Large intestine (tissue), 3 donors: ENCODE results near the gene YBX2. TPM values are rescaled to one million over a fixed set of nuclear protein-coding genes. Genes with fewer than 3 reads are reported as not detected.
A peak's percentile ranks its signal among the peaks of the same experiment; 100 is the strongest.

ENCODE experiments used
- DNase-seq, 2 donors: peaks; one replicate each; pipeline versions ENCODE4 v3.0.0 to v3.0.0-alpha.2; 2013
- H3K27ac ChIP-seq: one replicate; pipeline ENCODE4 v1.5.1; 2013; ENCODE audit warnings: low read length
- H3K27me3 ChIP-seq: 2 replicates; pipeline ENCODE4 v1.6.1; 2013; ENCODE audit warnings: low read length; ENCODE audit not compliant: control insufficient read depth, insufficient read depth
- H3K36me3 ChIP-seq: 2 replicates; pipeline ENCODE4 v1.6.1; 2013; ENCODE audit warnings: low read length; ENCODE audit not compliant: control insufficient read depth, insufficient read depth
- H3K4me1 ChIP-seq: one replicate; pipeline ENCODE4 v1.6.1; 2013; ENCODE audit warnings: low read length; ENCODE audit not compliant: control insufficient read depth, insufficient read depth
- H3K4me3 ChIP-seq: one replicate; pipeline ENCODE4 v1.5.1; 2013; ENCODE audit warnings: low read length
- H3K9me3 ChIP-seq: one replicate; pipeline ENCODE4 v1.6.1; 2013; ENCODE audit warnings: mild to moderate bottlenecking, low read depth, low read length, moderate library complexity; ENCODE audit not compliant: control insufficient read depth
- WGBS: methylation state at CpG from one replicate; pipeline ENCODE4 v1.1.5; 2013; ENCODE audit warnings: low lambda C conversion rate; ENCODE audit not compliant: insufficient coverage; 5-methylcytosine and 5-hydroxymethylcytosine counted together
- polyA plus RNA-seq: library from polyadenylated mRNA; unstranded; fragments of 120-200 nt; gene quantifications from one replicate; pipeline ENCODE4 v1.2.1, GENCODE V29; 2013

The YBX2 gene
- polyA plus RNA-seq, 1 donor = 2.8 TPM

- Histone ChIP-seq H3K27me3 (peaks cover 16% of the 10 kb centered on the region), H3K4me3 (no peak overlapping the region), H3K27ac (no peak overlapping the region), H3K9me3 (peaks cover 4% of the 10 kb centered on the region), H3K4me1 (peaks cover 18% of the 10 kb centered on the region), H3K36me3 (no peaks in the 10 kb centered on the region)
- WGBS = no CpG with 5 or more reads among the region's 12 CpGs
- DNase-seq = no peak
Observed at GRCh38 chr17:7285679-7286078, 8.8 kb downstream of the YBX2 start.

DNA sequence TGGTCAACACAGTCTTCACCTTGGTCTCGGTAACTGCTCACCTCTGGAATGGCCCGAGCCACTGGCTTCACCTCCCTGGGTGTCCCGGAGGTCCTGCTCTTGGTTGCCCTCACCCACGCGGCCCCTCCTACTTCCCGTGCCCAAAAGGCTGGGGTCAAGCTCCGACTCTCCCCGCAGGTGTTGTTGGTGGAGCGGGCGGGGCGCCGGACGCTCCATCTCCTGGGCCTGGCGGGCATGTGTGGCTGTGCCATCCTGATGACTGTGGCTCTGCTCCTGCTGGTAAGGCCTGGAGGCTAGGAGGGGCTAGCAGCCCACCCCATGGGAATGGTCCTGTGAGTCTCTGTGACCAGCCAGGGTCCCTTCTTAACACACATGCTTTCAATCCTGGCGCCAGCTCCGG is 9.5 kb downstream of the YBX2 start:
- Histone ChIP-seq H3K4me3 (no peak overlapping the region), H3K36me3 (no peaks in the 10 kb centered on the region), H3K4me1 (peaks cover 22% of the 10 kb centered on the region), H3K9me3 (peaks cover 4% of the 10 kb centered on the region), H3K27me3 (peaks cover 16% of the 10 kb centered on the region), H3K27ac (no peak overlapping the region)
- DNase-seq = no peak
- no CpG with 5 or more reads among the region's 16 CpGs for WGBS

GRCh38 chr17:7283471-7284216 is 10.8 kb downstream of the YBX2 start:
- peaks cover 34% of the 10 kb centered on the region for H3K4me1 ChIP-seq
- no CpG with 5 or more reads among the region's 18 CpGs for WGBS
- no peaks in the 10 kb centered on the region for H3K36me3 ChIP-seq
- H3K27ac ChIP-seq = no peak overlapping the region
- DNase-seq = no peak
- H3K9me3 ChIP-seq = peaks cover 4% of the 10 kb centered on the region
- peaks cover 16% of the 10 kb centered on the region for H3K27me3 ChIP-seq
- H3K4me3 ChIP-seq = no peak overlapping the region

DNA sequence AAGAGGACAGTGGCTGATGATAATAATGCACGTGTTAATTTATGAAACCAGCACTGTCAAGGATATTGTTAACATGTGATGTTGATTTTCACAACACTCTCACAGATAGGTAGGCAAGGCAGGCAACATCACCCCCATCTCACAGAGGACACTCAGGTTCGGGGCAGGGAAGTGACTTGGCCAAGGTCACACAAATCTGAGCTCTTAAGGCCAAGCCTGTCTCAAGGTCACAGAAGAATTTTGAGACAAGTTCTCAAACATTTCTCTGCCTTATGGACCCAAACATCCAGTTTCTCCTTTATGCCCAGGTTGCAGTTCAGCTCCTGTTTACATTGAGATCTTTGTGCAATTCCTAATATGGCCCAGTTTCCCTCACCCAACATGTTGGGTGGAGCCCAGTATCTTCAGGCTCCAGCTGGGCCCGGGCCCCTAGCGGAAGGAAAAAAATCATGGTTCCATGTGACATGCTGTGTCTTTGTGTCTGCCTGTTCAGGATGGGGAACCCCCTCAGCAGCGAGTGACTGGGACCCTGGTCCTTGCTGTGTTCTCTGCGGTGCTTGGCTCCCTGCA is 11.6 kb downstream of the YBX2 start:
- Histone ChIP-seq H3K4me1 (peaks cover 34% of the 10 kb centered on the region), H3K9me3 (peaks cover 4% of the 10 kb centered on the region), H3K4me3 (no peak overlapping the region), H3K36me3 (no peaks in the 10 kb centered on the region), H3K27ac (no peak overlapping the region), H3K27me3 (peaks cover 16% of the 10 kb centered on the region)
- DNase-seq = peak in 1 of 2 donors; percentile 13
- WGBS = no CpG with 5 or more reads among the region's 6 CpGs

DNA sequence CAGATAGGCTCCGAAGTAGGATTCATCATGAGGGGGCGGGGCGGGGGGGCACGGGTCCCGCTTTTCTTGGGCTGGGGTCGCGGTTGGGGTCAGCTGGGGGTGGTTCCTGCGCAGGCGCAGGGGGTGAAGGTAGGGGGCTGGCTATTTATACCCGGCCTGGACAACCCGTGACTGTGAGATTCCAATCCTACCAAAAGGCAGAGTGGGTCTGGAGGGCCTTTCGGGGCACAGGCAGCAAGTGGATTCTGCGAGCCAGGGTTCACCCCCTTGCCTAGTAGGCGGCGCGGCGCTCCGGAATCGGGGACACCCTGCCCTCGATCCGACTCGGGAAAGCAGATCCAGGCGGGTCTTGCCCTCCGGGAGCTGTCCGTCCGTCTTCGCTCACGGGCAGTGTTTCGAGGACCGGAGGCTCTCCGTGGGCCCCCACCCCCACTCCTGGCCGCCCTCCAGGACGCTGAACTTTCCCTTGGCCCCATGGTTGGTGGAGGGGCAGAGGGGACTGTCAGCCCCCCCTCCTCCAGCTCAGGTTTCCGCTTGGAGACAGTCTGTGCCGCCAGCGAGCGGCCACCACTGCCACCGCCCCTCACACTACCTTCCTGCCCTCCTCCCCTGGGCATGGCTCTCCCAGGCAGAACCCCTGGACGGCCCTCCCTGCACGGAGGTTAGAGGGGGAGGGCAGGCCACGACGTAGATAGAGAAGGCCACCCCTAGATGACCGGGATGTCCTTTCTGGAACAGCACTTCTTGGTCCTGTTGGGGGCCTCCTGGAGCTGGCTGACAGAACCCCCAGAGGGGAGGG is 12.3 kb downstream of the YBX2 start:
- H3K27me3 ChIP-seq = peaks cover 16% of the 10 kb centered on the region
- no peaks in the 10 kb centered on the region for H3K36me3 ChIP-seq
- H3K9me3 ChIP-seq = peaks cover 4% of the 10 kb centered on the region
- no peak overlapping the region for H3K27ac ChIP-seq
- H3K4me3 ChIP-seq = peak overlapping the region; percentile 46
- WGBS = no CpG with 5 or more reads among the region's 43 CpGs
- peaks cover 34% of the 10 kb centered on the region for H3K4me1 ChIP-seq
- peak; percentile 15 to 22 for DNase-seq

DNA sequence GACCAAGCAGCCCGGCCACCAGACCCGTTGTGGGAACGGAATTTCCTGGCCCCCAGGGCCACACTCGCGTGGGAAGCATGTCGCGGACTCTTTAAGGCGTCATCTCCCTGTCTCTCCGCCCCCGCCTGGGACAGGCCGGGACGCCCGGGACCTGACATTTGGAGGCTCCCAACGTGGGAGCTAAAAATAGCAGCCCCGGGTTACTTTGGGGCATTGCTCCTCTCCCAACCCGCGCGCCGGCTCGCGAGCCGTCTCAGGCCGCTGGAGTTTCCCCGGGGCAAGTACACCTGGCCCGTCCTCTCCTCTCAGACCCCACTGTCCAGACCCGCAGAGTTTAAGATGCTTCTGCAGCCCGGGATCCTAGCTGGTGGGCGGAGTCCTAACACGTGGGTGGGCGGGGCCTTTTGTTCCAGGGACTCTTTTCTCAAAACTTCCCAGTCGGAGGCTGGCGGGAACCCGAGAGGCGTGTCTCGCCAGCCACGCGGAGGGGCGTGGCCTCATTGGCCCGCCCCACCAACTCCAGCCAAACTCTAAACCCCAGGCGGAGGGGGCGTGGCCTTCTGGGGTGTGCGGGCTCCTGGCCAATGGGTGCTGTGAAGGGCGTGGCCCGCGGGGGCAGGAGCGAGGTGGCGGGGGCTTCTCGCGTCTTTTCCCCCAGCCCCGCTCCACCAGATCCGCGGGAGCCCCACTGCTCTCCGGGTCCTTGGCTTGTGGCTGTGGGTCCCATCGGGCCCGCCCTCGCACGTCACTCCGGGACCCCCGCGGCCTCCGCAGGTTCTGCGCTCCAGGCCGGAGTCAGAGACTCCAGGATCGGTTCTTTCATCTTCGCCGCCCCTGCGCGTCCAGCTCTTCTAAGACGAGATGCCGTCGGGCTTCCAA is 13.1 kb downstream of the YBX2 start, which contains the start of gene SLC2A4:
Gene SLC2A4, plus strand, starts transcription at position 645 of the 879 bp plus-strand sequence. Its CDS starts 217 bp downstream, at position 862.
- H3K27me3 ChIP-seq = peaks cover 16% of the 10 kb centered on the region
- H3K4me1 ChIP-seq = peaks cover 34% of the 10 kb centered on the region
- WGBS = no CpG with 5 or more reads among the region's 71 CpGs
- peak; percentile 92 to 94 for DNase-seq
- H3K36me3 ChIP-seq = no peaks in the 10 kb centered on the region
- H3K9me3 ChIP-seq = peaks cover 4% of the 10 kb centered on the region
- peak within 1 kb of the TSS; percentile 46 for H3K4me3 ChIP-seq
- peak within 1 kb of the TSS; percentile 10 for H3K27ac ChIP-seq

GRCh38 chr17:7280519-7281073 is 13.8 kb downstream of the YBX2 start:
- peaks cover 16% of the 10 kb centered on the region for H3K27me3 ChIP-seq
- peaks cover 4% of the 10 kb centered on the region for H3K9me3 ChIP-seq
- H3K4me3 ChIP-seq = peak overlapping the region; percentile 46
- peaks cover 34% of the 10 kb centered on the region for H3K4me1 ChIP-seq
- WGBS = no CpG with 5 or more reads among the region's 29 CpGs
- peak overlapping the region; percentile 10 for H3K27ac ChIP-seq
- H3K36me3 ChIP-seq = no peaks in the 10 kb centered on the region
- peak; percentile 68 to 81 for DNase-seq

GRCh38 chr17:7279448-7279847 is 15.0 kb downstream of the YBX2 start:
- H3K4me3 ChIP-seq = no peak overlapping the region
- H3K27ac ChIP-seq = peak overlapping the region; percentile 49
- H3K36me3 ChIP-seq = no peaks in the 10 kb centered on the region
- peaks cover 16% of the 10 kb centered on the region for H3K27me3 ChIP-seq
- H3K9me3 ChIP-seq = peaks cover 4% of the 10 kb centered on the region
- peaks cover 34% of the 10 kb centered on the region for H3K4me1 ChIP-seq
- 20% methylated on average over 1 of the region's 8 CpGs for WGBS
- DNase-seq = peak; percentile 61 to 85

- Histone ChIP-seq H3K27me3 (peaks cover 20% of the 10 kb centered on the region), H3K4me3 (no peak overlapping the region), H3K9me3 (no peaks in the 10 kb centered on the region), H3K4me1 (peaks cover 15% of the 10 kb centered on the region), H3K36me3 (no peaks in the 10 kb centered on the region), H3K27ac (no peak overlapping the region)
- DNase-seq = no peak
- WGBS = 20% methylated on average over 1 of the region's 1 CpG
Observed at GRCh38 chr17:7266784-7267183, 27.7 kb downstream of the YBX2 start.
